ENCODE results near the gene HIP1. TPM values are rescaled to one million over a fixed set of nuclear protein-coding genes. Genes with fewer than 3 reads are reported as not detected.
"Not testable (repeated sequence)": the region's sequence is repeated elsewhere in the genome, so short reads cannot be mapped to it uniquely, and the experiment has no call there.

The HIP1 gene
- polyA plus RNA-seq, 3 donors: 4.3 to 14.8 (median 5.3) TPM

- no peak for TF ChIP-seq CTCF (IDR thresholded peaks at IDR 0.05)
- intact Hi-C loops (cut with micrococcal nuclease): no loop called here
- no peak overlapping the region for H3K4me3 ChIP-seq (replicated peaks in 1 of 3; ENCODE audit: low read depth in 2 of 3, low read length in 3 of 3)
- no peak for DNase-seq
- peaks cover 20 to 72% of the 10 kb centered on the region in 2 donors for H3K36me3 ChIP-seq (replicated peaks in 1 of 2; ENCODE audit: control insufficient read depth in 1 of 2, insufficient read depth in 2 of 2, low read length in 2 of 2)
- no peak overlapping the region for H3K27ac ChIP-seq (ENCODE audit: low read depth in 1 of 2, low read length in 2 of 2)
- no peaks in the 10 kb centered on the region for H3K4me1 ChIP-seq (ENCODE audit: control insufficient read depth in 1 of 2, insufficient read depth in 2 of 2, low read length in 2 of 2)
- peaks cover 0 to 2% (median 0%) of the 10 kb centered on the region in 7 donors for H3K9me3 Mint-ChIP-seq
- H3K4me2 ChIP-seq (replicated peaks; ENCODE audit: extremely low read depth, low read length, poor library complexity, severe bottlenecking): no peak overlapping the region
- peaks cover 0 to 3% (median 2%) of the 10 kb centered on the region in 3 donors for H3K27me3 Mint-ChIP-seq (ENCODE audit: low read depth in 3 of 3)
- H3K27me3 ChIP-seq (ENCODE audit: control insufficient read depth in 2 of 2, insufficient read depth in 2 of 2, low read length in 2 of 2): no peaks in the 10 kb centered on the region
- H3K36me3 Mint-ChIP-seq: peaks cover 43 to 74% of the 10 kb centered on the region in 2 donors
- H3K9ac ChIP-seq (ENCODE audit: insufficient read depth, low read length, poor library complexity, severe bottlenecking): no peak overlapping the region
- H4K20me1 ChIP-seq (ENCODE audit: insufficient read depth, low read length): no peaks in the 10 kb centered on the region
- no peak overlapping the region for H3K4me3 Mint-ChIP-seq
- no peaks in the 10 kb centered on the region for H3K4me1 Mint-ChIP-seq
- no peaks in the 10 kb centered on the region for H3K79me2 ChIP-seq (ENCODE audit: insufficient read depth, low read length)
- H2AFZ ChIP-seq (ENCODE audit: insufficient read depth, low read depth, low read length, poor library complexity, severe bottlenecking): no peak overlapping the region
- no peaks in the 10 kb centered on the region for H3K9me3 ChIP-seq (replicated peaks in 1 of 2; ENCODE audit: control insufficient read depth in 1 of 2, insufficient read depth in 1 of 2, low read length in 2 of 2)
- H3K27ac Mint-ChIP-seq: no peak overlapping the region
- 97% methylated on average over 4 of the region's 4 CpGs for WGBS (ENCODE audit: insufficient coverage)
Measured at GRCh38 chr7:75595766-75596165, 143.0 kb downstream of the HIP1 start.

DNA sequence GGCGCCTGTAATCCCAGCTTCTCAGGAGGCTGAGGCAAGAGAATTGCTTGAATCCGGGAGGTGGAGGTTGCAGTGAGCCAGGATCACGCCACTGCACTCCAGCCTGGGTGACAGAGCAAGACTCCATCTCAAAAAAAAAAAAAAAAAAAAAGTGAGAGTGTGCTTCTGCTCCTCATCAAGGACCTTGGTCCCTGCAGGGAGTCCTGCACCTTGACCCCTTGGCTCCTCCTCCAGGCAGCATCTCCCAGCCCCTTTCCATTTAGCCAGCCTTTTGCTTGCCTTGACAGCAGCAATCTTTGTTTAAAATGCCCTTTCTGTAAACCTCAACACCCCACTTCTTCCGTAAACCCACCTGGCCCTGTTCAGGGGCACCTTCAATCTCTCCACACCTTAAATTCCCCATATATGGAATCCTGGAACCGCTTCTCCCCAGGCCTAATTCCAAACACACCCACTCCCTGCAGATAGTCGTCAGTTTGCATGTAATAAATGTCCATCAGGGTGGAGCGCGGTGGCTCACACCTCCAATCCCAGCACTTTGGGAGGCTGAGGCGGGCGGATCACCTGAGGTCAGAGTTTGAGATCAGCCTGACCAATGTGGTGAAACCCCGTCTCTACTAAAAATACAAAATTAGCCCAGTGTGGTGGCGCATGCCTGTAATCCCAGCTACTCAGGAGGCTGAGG is 145.1 kb downstream of the HIP1 start:
- Mint-ChIP-seq H3K36me3 (peaks cover 55 to 85% of the 10 kb centered on the region in 2 donors), H3K27ac (peak overlapping the region in 2 of 7 donors; percentile 9 to 66)
- H3K9ac ChIP-seq (ENCODE audit: insufficient read depth, low read length, poor library complexity, severe bottlenecking); intact Hi-C loops (cut with micrococcal nuclease); H3K4me1 Mint-ChIP-seq; H3K27me3 ChIP-seq (ENCODE audit: control insufficient read depth in 2 of 2, insufficient read depth in 2 of 2, low read length in 2 of 2); H3K27ac ChIP-seq (ENCODE audit: low read depth in 1 of 2, low read length in 2 of 2); H3K4me1 ChIP-seq (ENCODE audit: control insufficient read depth in 1 of 2, insufficient read depth in 2 of 2, low read length in 2 of 2); H3K79me2 ChIP-seq (ENCODE audit: insufficient read depth, low read length); H3K4me3 Mint-ChIP-seq; DNase-seq; H3K4me2 ChIP-seq (replicated peaks; ENCODE audit: extremely low read depth, low read length, poor library complexity, severe bottlenecking); H3K27me3 Mint-ChIP-seq (ENCODE audit: low read depth in 3 of 3); H2AFZ ChIP-seq (ENCODE audit: insufficient read depth, low read depth, low read length, poor library complexity, severe bottlenecking); H4K20me1 ChIP-seq (ENCODE audit: insufficient read depth, low read length); H3K4me3 ChIP-seq (replicated peaks in 1 of 3; ENCODE audit: low read depth in 2 of 3, low read length in 3 of 3); H3K9me3 Mint-ChIP-seq; H3K9me3 ChIP-seq (replicated peaks in 1 of 2; ENCODE audit: control insufficient read depth in 1 of 2, insufficient read depth in 1 of 2, low read length in 2 of 2): not testable (repeated sequence)
- peaks cover 19 to 72% of the 10 kb centered on the region in 2 donors for H3K36me3 ChIP-seq (replicated peaks in 1 of 2; ENCODE audit: control insufficient read depth in 1 of 2, insufficient read depth in 2 of 2, low read length in 2 of 2)
- WGBS (ENCODE audit: insufficient coverage): 97% methylated on average over 5 of the region's 12 CpGs
